NCI-H1417 (cell line): ENCODE results near the gene LIPT1.
"Not testable (repeated sequence)": the region's sequence is repeated elsewhere in the genome, so short reads cannot be mapped to it uniquely, and the experiment has no call there.

Experiments used
- DNase-seq, 3 experiments: peaks; one replicate each; lab custom pipeline; 2025; lab: John Stamatoyannopoulos, UW

LIPT1 gene

GRCh38 chr2:99154643-99155536 lies at the start of gene LIPT1, which contains the start of gene TSGA10:
Gene LIPT1 (plus strand): TSS chr2:99154967. CDS start chr2:99161958, 6,991 bp downstream.
Gene TSGA10 (minus strand): TSS chr2:99154942. CDS start chr2:99109439, 45,503 bp downstream.
- DNase-seq, result peak; percentile 88 to 93 (median 90)

- DNase-seq, result no peak
Measured at GRCh38 chr2:99106913-99107312, 47.9 kb upstream of the LIPT1 start.

GRCh38 chr2:99111236-99111635 lies 43.5 kb upstream of the LIPT1 start:
- DNase-seq, result no peak

GRCh38 chr2:99111945-99112344 lies 42.8 kb upstream of the LIPT1 start:
- no peak for DNase-seq

GRCh38 chr2:99112617-99113016 lies 42.1 kb upstream of the LIPT1 start:
- DNase-seq, result no peak

- no peak for DNase-seq
Measured at GRCh38 chr2:99127981-99128380, 26.8 kb upstream of the LIPT1 start.

- not testable (repeated sequence) for DNase-seq
Measured at GRCh38 chr2:99135044-99135556, 19.7 kb upstream of the LIPT1 start.

GRCh38 chr2:99139003-99139402 lies 15.8 kb upstream of the LIPT1 start:
- no peak for DNase-seq

GRCh38 chr2:99140056-99140859 lies 14.5 kb upstream of the LIPT1 start:
- DNase-seq, result peak in 1 of 3 experiments; percentile 42

GRCh38 chr2:99140860-99141109 lies 14.0 kb upstream of the LIPT1 start:
- no peak for DNase-seq

GRCh38 chr2:99141110-99142108 lies 13.4 kb upstream of the LIPT1 start, which contains the start of gene C2orf15:
Gene C2orf15 (plus strand): TSS chr2:99141707. CDS start chr2:99150559, 8,852 bp downstream.
- peak; percentile 96 to 99 (median 99) for DNase-seq

- DNase-seq, result no peak
Measured at GRCh38 chr2:99150706-99151105, 4.1 kb upstream of the LIPT1 start.

- no peak for DNase-seq
Measured at GRCh38 chr2:99152199-99152895, 2.4 kb upstream of the LIPT1 start.

GRCh38 chr2:99153921-99154604 lies 704 bp upstream of the LIPT1 start:
- DNase-seq, result no peak

- DNase-seq, result no peak
Measured at GRCh38 chr2:99156891-99157290, 2.1 kb downstream of the LIPT1 start.

- DNase-seq, result no peak
Measured at GRCh38 chr2:99158599-99158998, 3.8 kb downstream of the LIPT1 start.

GRCh38 chr2:99159594-99159993 lies 4.8 kb downstream of the LIPT1 start:
- DNase-seq, result no peak

- DNase-seq, result no peak
Measured at GRCh38 chr2:99166218-99166617, 11.5 kb downstream of the LIPT1 start.

GRCh38 chr2:99169534-99169933 lies 14.8 kb downstream of the LIPT1 start:
- DNase-seq, result no peak
